ENCODE measurements around the gene PRICKLE2.

DNA sequence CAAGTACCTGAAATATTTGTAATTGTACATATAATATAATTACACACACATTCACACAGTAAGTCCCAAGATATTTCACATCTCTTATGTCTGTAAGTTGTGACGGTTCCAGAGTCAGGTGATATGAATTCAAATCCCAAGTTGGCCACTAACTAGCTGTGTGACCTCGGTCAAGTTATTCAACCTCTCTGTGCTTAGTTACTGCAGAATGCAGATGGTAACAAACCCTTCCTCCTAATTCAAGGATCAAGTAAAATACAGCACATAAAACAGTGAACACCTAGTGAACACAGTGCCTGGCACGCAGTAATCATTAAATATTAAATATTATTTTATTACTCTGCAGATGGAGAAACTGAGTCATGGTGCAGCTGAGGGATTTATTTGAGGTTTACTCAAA lies 6.9 kb downstream of the PRICKLE2 start:
- no peak for TF ChIP-seq POLR2A (IDR thresholded peaks at IDR 0.05)
- TF ChIP-seq CTCF (IDR thresholded peaks at IDR 0.05), result no peak

Measured in body of pancreas (tissue), 4 donors.